Spinal cord (tissue), 10 donors: ENCODE measurements around the gene TMEM240. TPM values are rescaled to one million over a fixed set of nuclear protein-coding genes. Genes with fewer than 3 reads are reported as not detected.

ENCODE experiments used
- DNase-seq, 6 donors: peaks; one replicate each; pipeline versions ENCODE4 v3.0.0 to v3.0.0-alpha.2; 2013 to 2015; ENCODE audit warnings: low spot score in 6 of 6, low read depth in 4 of 6
- H3K27ac ChIP-seq: one replicate; pipeline ENCODE4 v1.5.1; 2013; ENCODE audit warnings: low read depth, low read length, control low read depth
- H3K27me3 ChIP-seq: one replicate; pipeline ENCODE4 v1.6.1; 2013; ENCODE audit warnings: low read length; ENCODE audit not compliant: control insufficient read depth, insufficient read depth
- H3K36me3 ChIP-seq: one replicate; pipeline ENCODE4 v1.6.1; 2013; ENCODE audit warnings: low read length; ENCODE audit not compliant: control insufficient read depth, insufficient read depth
- H3K4me1 ChIP-seq: one replicate; pipeline ENCODE4 v1.6.1; 2013; ENCODE audit warnings: low read length; ENCODE audit not compliant: control insufficient read depth, insufficient read depth
- H3K4me3 ChIP-seq: one replicate; pipeline ENCODE4 v1.5.1; 2013; ENCODE audit warnings: low read depth, low read length, control low read depth
- H3K9me3 ChIP-seq: one replicate; pipeline ENCODE4 v1.6.1; 2013; ENCODE audit warnings: low read length; ENCODE audit not compliant: control insufficient read depth, insufficient read depth
- WGBS: methylation state at CpG from one replicate; pipeline ENCODE4 v1.1.5; 2013; ENCODE audit warnings: missing lambda C conversion rate; ENCODE audit not compliant: insufficient coverage; 5-methylcytosine and 5-hydroxymethylcytosine counted together
- long read RNA-seq, 4 donors: transcript quantifications; one replicate each; lab custom pipeline, GENCODE V29; 2026
- polyA plus RNA-seq, 2 donors: library from polyadenylated mRNA; unstranded; fragments of 120-200 nt; gene quantifications; one replicate each; pipeline ENCODE4 v1.2.1, GENCODE V29; 2013; ENCODE audit not compliant: insufficient read length in 2 of 2
- total RNA-seq, 2 donors: library from RNA; depleted of rRNA in 1 of 2; stranded (reverse); fragments of 120-200 nt in 1 of 2; fragments of >200 nt in 1 of 2; gene quantifications; one replicate each; pipeline versions ENCODE4 v1.2.3 to v1.2.4, GENCODE V29; 2013 to 2014
- donor health status: healthy.

TMEM240 gene
- 10 to 100 TPM; 10.2 to 12.3 TPM for total RNA-seq
- polyA plus RNA-seq = 10 to 100 TPM; 43.5 to 47.7 TPM
- long read RNA-seq, donor 1, transcript TMEM240-201 (4 exons, 718 nt) = major isoform, 16 of 28 reads
- long read RNA-seq, donor 1, partial matches to known transcripts = 8 of 28 reads
- long read RNA-seq, donor 1, other reads (novel, unspliced or antisense) = 0 of 28 reads
- long read RNA-seq, donor 2, transcript TMEM240-201 (4 exons, 718 nt) = major isoform, 7 of 7 reads
- long read RNA-seq, donor 2, partial matches to known transcripts = 0 of 7 reads
- long read RNA-seq, donor 2, other reads (novel, unspliced or antisense) = 0 of 7 reads
- long read RNA-seq, donor 3, transcript TMEM240-201 (4 exons, 718 nt) = major isoform, 7 of 8 reads
- long read RNA-seq, donor 3, partial matches to known transcripts = 0 of 8 reads
- long read RNA-seq, donor 3, other reads (novel, unspliced or antisense) = 0 of 8 reads
- long read RNA-seq, donor 4, transcript TMEM240-201 (4 exons, 718 nt) = major isoform, 5 of 6 reads
- long read RNA-seq, donor 4, partial matches to known transcripts = 0 of 6 reads
- long read RNA-seq, donor 4, other reads (novel, unspliced or antisense) = 0 of 6 reads

GRCh38 chr1:1540090-1540817 is at the start of gene TMEM240:
Gene TMEM240 (minus strand): TSS chr1:1540624. CDS start chr1:1540346, 278 bp downstream.
- Histone ChIP-seq H3K4me1 (peaks cover 28% of the 10 kb centered on the region), H3K36me3 (peaks cover 86% of the 10 kb centered on the region), H3K27me3 (no peaks in the 10 kb centered on the region), H3K4me3 (peak within 1 kb of the TSS; percentile 40), H3K27ac (peak within 1 kb of the TSS; percentile 33), H3K9me3 (no peaks in the 10 kb centered on the region)
- under 1% methylated on average over 93 of the region's 100 CpGs for WGBS
- DNase-seq = peak in 5 of 6 donors; percentile 56 to 95 (median 68)

GRCh38 chr1:1583347-1584010 is 43.1 kb upstream of the TMEM240 start:
- WGBS = 82% methylated on average over 21 of the region's 23 CpGs
- peaks cover 7% of the 10 kb centered on the region for H3K27me3 ChIP-seq
- no peaks in the 10 kb centered on the region for H3K36me3 ChIP-seq
- DNase-seq = no peak
- H3K4me3 ChIP-seq = no peak overlapping the region
- no peaks in the 10 kb centered on the region for H3K4me1 ChIP-seq
- no peaks in the 10 kb centered on the region for H3K9me3 ChIP-seq
- no peak overlapping the region for H3K27ac ChIP-seq

GRCh38 chr1:1582585-1583346 is 42.3 kb upstream of the TMEM240 start:
- Histone ChIP-seq H3K27ac (no peak overlapping the region), H3K36me3 (no peaks in the 10 kb centered on the region), H3K4me1 (no peaks in the 10 kb centered on the region), H3K27me3 (peaks cover 9% of the 10 kb centered on the region), H3K4me3 (no peak overlapping the region), H3K9me3 (no peaks in the 10 kb centered on the region)
- no peak for DNase-seq
- WGBS = 76% methylated on average over 7 of the region's 9 CpGs

GRCh38 chr1:1578371-1578940 is 38.0 kb upstream of the TMEM240 start:
- H3K36me3 ChIP-seq = peaks cover under 1% of the 10 kb centered on the region
- no peak for DNase-seq
- peaks cover 11% of the 10 kb centered on the region for H3K4me1 ChIP-seq
- H3K27me3 ChIP-seq = peaks cover 9% of the 10 kb centered on the region
- H3K9me3 ChIP-seq = no peaks in the 10 kb centered on the region
- H3K27ac ChIP-seq = no peak overlapping the region
- no peak overlapping the region for H3K4me3 ChIP-seq
- WGBS = 88% methylated on average over 13 of the region's 13 CpGs

GRCh38 chr1:1577367-1578011 is 37.1 kb upstream of the TMEM240 start:
- H3K27me3 ChIP-seq = peaks cover 9% of the 10 kb centered on the region
- WGBS = 54% methylated on average over 9 of the region's 10 CpGs
- no peak overlapping the region for H3K4me3 ChIP-seq
- H3K27ac ChIP-seq = no peak overlapping the region
- peaks cover 20% of the 10 kb centered on the region for H3K4me1 ChIP-seq
- peaks cover 8% of the 10 kb centered on the region for H3K36me3 ChIP-seq
- DNase-seq = no peak
- no peaks in the 10 kb centered on the region for H3K9me3 ChIP-seq

- Histone ChIP-seq H3K4me1 (peaks cover 21% of the 10 kb centered on the region), H3K36me3 (peaks cover 23% of the 10 kb centered on the region), H3K9me3 (no peaks in the 10 kb centered on the region), H3K27ac (peak within 1 kb of the TSS; percentile 92), H3K27me3 (peaks cover 4% of the 10 kb centered on the region), H3K4me3 (peak within 1 kb of the TSS; percentile 81)
- DNase-seq = peak; percentile 79 to 97 (median 89)
- under 1% methylated on average over 87 of the region's 87 CpGs for WGBS
These were observed 34.5 kb upstream of the TMEM240 start, which contains the start of gene SSU72 for GRCh38 chr1:1574721-1575537. Gene SSU72 (minus strand): TSS chr1:1574863. CDS start chr1:1574557, 306 bp downstream.

GRCh38 chr1:1573843-1574720 is 33.7 kb upstream of the TMEM240 start:
- Histone ChIP-seq H3K4me1 (peaks cover 24% of the 10 kb centered on the region), H3K27ac (peak overlapping the region; percentile 88), H3K27me3 (peaks cover 4% of the 10 kb centered on the region), H3K4me3 (peak overlapping the region; percentile 78), H3K36me3 (peaks cover 26% of the 10 kb centered on the region), H3K9me3 (no peaks in the 10 kb centered on the region)
- DNase-seq = peak in 3 of 6 donors; percentile 39 to 89 (median 73)
- WGBS = under 1% methylated on average over 89 of the region's 96 CpGs
